Type B pancreatic cell (in vitro differentiated cells): ENCODE results near the gene PHACTR2. TPM values are rescaled to one million over a fixed set of nuclear protein-coding genes. Genes with fewer than 3 reads are reported as not detected.

Source experiments
- DNase-seq: peaks from one replicate; pipeline ENCODE4 v3.0.0; 2021; ENCODE audit warnings: mixed read lengths; ENCODE audit not compliant: unreplicated experiment; ENCODE audit errors: extremely low spot score
- H3K27ac Mint-ChIP-seq: 2 replicates; pipeline ENCODE4 v1.8.0; 2021; ENCODE audit warnings: mild to moderate bottlenecking, mixed read lengths
- H3K27me3 Mint-ChIP-seq: 2 replicates; pipeline ENCODE4 v1.8.0; 2021; ENCODE audit warnings: mixed read lengths
- H3K36me3 Mint-ChIP-seq: 2 replicates; pipeline ENCODE4 v1.8.0; 2021; ENCODE audit warnings: mixed read lengths
- H3K4me1 Mint-ChIP-seq: one replicate; pipeline ENCODE4 v1.8.0; 2021; ENCODE audit warnings: mixed read lengths; ENCODE audit not compliant: unreplicated experiment
- H3K4me3 Mint-ChIP-seq: 2 replicates; pipeline ENCODE4 v1.8.0; 2021; ENCODE audit warnings: mild to moderate bottlenecking, mixed read lengths
- H3K9me3 Mint-ChIP-seq: 2 replicates; pipeline ENCODE4 v1.8.0; 2021; ENCODE audit warnings: mixed read lengths
- total RNA-seq: library from RNA; stranded (reverse); gene quantifications from 2 replicates; pipeline ENCODE4 v1.2.1, GENCODE V29; 2021; ENCODE audit warnings: low replicate concordance
- TF ChIP-seq, protein P1 (sequence below): fragments of 200-600 bp; sonication (generic); conservative IDR thresholded peaks from 2 replicates; pipeline ENCODE4 v1.5.0; 2021; ENCODE audit warnings: antibody characterized with exemption, mild to moderate bottlenecking

PHACTR2 gene
- total RNA-seq, 1 donor from 2014 or later, result 59.2 TPM

- no peak for DNase-seq
- TF ChIP-seq, protein P1, sequence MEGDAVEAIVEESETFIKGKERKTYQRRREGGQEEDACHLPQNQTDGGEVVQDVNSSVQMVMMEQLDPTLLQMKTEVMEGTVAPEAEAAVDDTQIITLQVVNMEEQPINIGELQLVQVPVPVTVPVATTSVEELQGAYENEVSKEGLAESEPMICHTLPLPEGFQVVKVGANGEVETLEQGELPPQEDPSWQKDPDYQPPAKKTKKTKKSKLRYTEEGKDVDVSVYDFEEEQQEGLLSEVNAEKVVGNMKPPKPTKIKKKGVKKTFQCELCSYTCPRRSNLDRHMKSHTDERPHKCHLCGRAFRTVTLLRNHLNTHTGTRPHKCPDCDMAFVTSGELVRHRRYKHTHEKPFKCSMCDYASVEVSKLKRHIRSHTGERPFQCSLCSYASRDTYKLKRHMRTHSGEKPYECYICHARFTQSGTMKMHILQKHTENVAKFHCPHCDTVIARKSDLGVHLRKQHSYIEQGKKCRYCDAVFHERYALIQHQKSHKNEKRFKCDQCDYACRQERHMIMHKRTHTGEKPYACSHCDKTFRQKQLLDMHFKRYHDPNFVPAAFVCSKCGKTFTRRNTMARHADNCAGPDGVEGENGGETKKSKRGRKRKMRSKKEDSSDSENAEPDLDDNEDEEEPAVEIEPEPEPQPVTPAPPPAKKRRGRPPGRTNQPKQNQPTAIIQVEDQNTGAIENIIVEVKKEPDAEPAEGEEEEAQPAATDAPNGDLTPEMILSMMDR, result no peak
- H3K4me1 Mint-ChIP-seq, result no peaks in the 10 kb centered on the region
- H3K4me3 Mint-ChIP-seq, result no peak overlapping the region
- H3K27ac Mint-ChIP-seq, result no peak overlapping the region
- H3K36me3 Mint-ChIP-seq, result peaks cover 34% of the 10 kb centered on the region
- no peaks in the 10 kb centered on the region for H3K27me3 Mint-ChIP-seq
- H3K9me3 Mint-ChIP-seq, result no peaks in the 10 kb centered on the region
Measured at GRCh38 chr6:143804835-143805239, 127.1 kb downstream of the PHACTR2 start.

DNA sequence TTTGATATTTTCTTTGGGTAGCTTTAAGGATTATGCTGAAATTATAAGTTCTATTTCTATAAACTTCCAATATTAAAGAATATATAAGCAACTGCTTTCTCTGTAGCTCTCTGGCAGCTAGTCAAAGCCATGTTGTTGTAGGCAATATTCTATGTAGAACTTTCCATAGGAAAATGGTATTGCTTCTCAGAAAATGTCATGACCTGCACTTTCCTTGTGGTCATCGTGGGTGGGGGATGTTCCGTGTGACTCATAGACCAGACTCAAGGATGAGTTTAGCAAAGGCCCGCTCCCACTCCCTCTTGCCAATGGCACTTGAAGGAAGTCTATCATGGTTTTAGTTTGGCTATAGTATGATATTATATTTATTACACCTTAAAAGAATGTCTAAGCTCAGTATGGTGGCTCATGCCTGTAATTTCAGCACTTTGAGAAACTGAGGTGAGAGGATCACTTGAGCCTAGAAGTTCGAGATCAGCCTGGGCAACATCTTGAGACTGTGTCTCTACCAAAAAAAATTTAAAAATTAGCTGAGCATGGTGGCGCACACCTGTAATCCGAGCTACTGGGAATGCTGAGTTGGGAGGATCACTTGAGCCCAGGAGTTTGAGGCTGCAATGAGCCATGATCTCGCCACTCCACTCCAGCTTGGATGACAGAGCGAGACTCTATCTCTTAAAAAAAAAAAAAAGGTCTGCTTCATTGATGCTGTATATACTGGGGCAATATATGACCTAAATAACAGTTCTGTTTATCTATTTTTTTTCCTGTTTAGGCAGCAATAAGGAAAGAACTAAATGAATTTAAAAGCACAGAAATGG lies 128.7 kb downstream of the PHACTR2 start:
- Mint-ChIP-seq H3K9me3 (no peaks in the 10 kb centered on the region), H3K27me3 (no peaks in the 10 kb centered on the region), H3K36me3 (peaks cover 23% of the 10 kb centered on the region), H3K4me3 (no peak overlapping the region), H3K27ac (no peak overlapping the region), H3K4me1 (no peaks in the 10 kb centered on the region)
- DNase-seq, result no peak
- TF ChIP-seq, protein P1, result no peak

DNA sequence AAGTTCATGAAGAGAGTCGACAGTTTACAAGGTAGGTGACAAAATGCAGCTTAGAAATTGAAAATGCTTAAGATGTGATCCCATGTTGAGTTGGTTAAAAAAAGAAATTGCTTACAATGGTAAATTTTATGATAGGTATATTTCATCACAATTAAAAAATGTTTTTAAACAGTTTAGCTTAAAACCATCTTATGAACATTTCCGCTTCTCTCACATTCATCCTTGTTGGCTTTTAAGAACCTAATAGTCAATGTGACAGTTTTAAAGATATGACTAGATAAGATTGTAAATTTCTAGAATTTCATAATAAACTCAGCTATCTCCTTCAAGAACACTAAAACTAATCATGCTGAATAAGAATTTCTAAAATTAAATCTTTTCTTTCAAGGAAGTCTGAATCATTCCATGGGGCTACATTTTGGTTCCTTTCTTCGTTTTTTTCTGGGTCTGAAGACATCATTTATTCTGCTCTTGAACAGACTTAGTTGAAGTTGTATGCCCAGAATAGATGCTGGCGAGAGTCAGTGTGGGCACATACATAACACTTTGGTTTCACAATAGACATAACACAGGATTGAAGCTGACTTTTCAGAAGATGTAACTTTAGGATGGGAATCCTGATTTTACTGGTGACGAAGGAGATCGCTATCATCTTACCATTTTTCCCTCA lies 129.5 kb downstream of the PHACTR2 start:
- Mint-ChIP-seq H3K9me3 (no peaks in the 10 kb centered on the region), H3K36me3 (peaks cover 19% of the 10 kb centered on the region), H3K27me3 (no peaks in the 10 kb centered on the region), H3K4me1 (no peaks in the 10 kb centered on the region), H3K27ac (no peak overlapping the region), H3K4me3 (no peak overlapping the region)
- DNase-seq, result no peak
- TF ChIP-seq, protein P1, result no peak

DNA sequence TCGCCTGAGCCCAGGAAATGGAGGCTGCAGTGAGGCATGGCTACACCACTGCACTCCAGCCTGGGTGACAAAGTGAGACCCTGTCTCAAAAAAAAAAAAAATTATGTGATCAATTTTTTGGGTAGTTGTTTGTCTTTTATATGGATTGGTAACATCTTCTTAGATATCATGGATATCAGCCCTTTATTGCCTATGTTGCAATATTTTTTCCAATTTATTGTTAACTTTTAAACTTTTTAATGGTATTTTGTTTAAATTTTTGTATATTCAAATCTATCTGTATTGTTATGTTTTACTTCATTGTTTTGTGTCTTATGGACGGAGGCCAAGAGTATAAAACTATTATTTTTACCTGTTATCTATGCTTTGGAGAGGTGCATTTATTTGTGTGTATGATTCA lies 133.0 kb downstream of the PHACTR2 start:
- no peaks in the 10 kb centered on the region for H3K27me3 Mint-ChIP-seq
- TF ChIP-seq, protein P1, result no peak
- H3K36me3 Mint-ChIP-seq, result peaks cover 15% of the 10 kb centered on the region
- H3K4me1 Mint-ChIP-seq, result no peaks in the 10 kb centered on the region
- H3K9me3 Mint-ChIP-seq, result no peaks in the 10 kb centered on the region
- no peak overlapping the region for H3K27ac Mint-ChIP-seq
- no peak overlapping the region for H3K4me3 Mint-ChIP-seq
- no peak for DNase-seq

GRCh38 chr6:143811501-143812157 lies 133.9 kb downstream of the PHACTR2 start:
- DNase-seq, result no peak
- no peaks in the 10 kb centered on the region for H3K9me3 Mint-ChIP-seq
- no peak overlapping the region for H3K4me3 Mint-ChIP-seq
- TF ChIP-seq, protein P1, result no peak
- H3K27me3 Mint-ChIP-seq, result no peaks in the 10 kb centered on the region
- peaks cover 18% of the 10 kb centered on the region for H3K36me3 Mint-ChIP-seq
- peaks cover 6% of the 10 kb centered on the region for H3K4me1 Mint-ChIP-seq
- H3K27ac Mint-ChIP-seq, result no peak overlapping the region
